Left lobe of liver (tissue), 2 donors: ENCODE measurements around the gene KLHL10. TPM values are rescaled to one million over a fixed set of nuclear protein-coding genes. Genes with fewer than 3 reads are reported as not detected.

ENCODE experiments used
- ATAC-seq: fragments of 200-7000 bp; cut with Tn5 transposase; one replicate; pipeline ENCODE4 v1.9.1; 2020; ENCODE audit warnings: mild to moderate bottlenecking, moderate library complexity
- DNase-seq: peaks from one replicate; pipeline ENCODE4 v3.0.0-alpha.2; 2020; ENCODE audit warnings: low spot score
- total RNA-seq: library from RNA; stranded (reverse); gene quantifications from one replicate; pipeline ENCODE4 v1.2.1, GENCODE V29; 2021
- donor health status: DM: no; HTN: no; CAD: no; lungs with moderate emphysema.
- donor health status: DM: no; HTN: yes; CAD: no.

Gene KLHL10
- total RNA-seq = not detected

- no peak for DNase-seq
- no peak for ATAC-seq
Observed at GRCh38 chr17:41837761-41838538, at the start of gene KLHL10. Gene KLHL10, plus strand, starts transcription at chr17:41837825. Its CDS starts 108 bp downstream, at chr17:41837933.

DNA sequence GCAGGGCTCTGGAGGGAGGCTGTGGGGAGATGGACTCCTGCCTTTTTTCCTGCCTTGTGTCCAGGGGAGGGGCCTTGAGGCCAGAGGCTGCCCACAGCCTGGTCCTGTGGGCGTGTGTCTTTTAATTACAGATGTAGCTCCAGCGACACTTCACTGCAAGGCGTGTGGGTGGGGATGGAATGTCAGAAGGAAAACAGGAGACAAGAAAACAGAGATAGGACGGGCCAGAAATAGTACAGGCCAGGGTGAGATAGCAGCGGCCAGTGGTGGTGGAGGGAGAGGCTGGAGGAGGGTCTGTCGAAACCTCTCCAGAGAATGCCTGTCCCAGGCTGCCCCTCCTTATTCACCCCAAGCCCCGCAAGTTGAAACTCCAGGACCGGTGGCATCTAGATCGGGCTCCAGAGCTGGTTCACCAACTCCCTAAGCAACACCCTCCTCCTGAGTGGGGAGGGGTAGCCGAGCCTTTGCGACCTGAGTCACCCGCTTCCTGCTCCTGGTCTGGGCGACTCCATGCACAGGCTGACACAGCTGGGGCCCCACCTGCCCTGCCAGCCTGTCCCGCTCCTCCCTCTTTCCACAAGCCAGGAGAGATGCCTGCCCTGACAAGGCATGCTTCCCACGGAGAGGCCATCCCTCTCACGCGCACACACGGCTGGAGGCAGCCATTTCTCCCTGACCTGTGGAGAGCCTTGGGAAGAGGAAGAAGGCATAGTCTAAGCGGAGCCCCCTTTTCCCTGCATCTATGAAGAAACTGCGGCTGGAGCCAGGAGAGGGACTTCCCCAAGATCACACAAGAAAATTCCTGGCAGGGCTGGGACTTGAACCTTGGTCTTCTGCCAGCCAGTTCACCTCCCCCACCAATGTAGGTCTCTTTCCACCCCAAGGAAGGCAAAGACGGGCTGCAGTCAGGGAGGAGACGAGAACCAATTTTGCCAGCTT lies 44.5 kb upstream of the KLHL10 start:
- DNase-seq (no peak), ATAC-seq (peak; percentile 33)

DNA sequence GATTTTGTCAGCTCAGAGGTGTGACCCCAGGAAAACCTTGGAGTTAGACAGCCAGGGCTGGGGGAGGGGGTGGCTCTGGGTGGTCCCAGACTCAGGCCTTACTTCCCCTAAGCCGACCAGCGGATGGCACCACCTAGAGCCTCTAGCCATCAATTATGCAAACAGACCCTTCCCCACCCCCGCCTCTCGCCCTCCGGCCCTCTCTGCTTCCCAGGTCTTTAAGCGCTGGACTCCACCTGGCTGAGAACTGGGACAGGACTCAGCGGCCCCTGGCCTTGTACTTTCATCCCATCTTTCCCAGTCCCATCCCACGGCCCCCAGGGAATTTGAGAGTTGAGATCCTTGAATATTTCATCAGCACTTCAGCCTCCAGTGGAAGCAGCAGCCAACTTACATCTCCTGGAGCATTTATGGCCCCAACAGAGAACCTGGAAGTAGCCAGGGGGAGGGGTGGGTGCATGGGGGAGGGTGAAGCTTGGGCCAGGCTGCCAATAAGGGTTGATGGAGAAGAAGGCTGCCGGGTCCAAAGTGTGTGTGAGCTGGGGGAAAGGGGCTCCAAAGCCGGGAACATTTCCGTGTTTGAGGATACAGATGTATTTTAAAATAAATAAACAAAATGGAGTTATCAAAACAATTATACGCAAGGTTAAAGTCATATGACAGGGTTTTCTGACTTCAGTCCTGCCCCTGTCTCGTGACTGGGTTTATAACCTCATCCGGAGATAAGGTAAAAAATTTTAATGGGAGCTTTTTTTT lies 43.7 kb upstream of the KLHL10 start:
- DNase-seq = no peak
- no peak for ATAC-seq

GRCh38 chr17:41794540-41794975 lies 43.1 kb upstream of the KLHL10 start:
- ATAC-seq (no peak), DNase-seq (no peak)

- ATAC-seq = no peak
- no peak for DNase-seq
Observed at GRCh38 chr17:41796121-41796895, 41.3 kb upstream of the KLHL10 start.

GRCh38 chr17:41797377-41797776 lies 40.2 kb upstream of the KLHL10 start:
- ATAC-seq (no peak), DNase-seq (no peak)

DNA sequence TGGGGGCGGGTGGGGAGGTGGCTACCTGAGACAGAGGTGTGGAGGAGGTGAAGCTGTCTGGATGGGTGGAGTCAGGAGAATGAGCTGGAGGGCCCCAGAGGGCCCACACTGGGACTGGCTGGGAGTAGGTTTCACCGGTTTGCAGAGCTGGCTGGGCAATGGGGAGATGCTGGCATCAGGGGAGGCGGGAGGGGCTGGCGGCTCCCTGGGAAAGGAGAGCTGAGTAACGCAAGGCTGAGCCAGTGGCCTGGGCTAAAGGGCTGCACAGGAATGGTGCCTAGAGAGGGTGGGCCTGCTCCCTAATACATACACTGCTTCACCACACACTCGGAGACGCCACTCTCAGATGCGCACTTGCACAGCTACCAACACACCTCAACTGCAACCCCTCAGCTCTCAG lies 38.3 kb upstream of the KLHL10 start:
- no peak for DNase-seq
- ATAC-seq = no peak

GRCh38 chr17:41800601-41801373 lies 36.8 kb upstream of the KLHL10 start:
- DNase-seq (no peak), ATAC-seq (peak; percentile 38)

DNA sequence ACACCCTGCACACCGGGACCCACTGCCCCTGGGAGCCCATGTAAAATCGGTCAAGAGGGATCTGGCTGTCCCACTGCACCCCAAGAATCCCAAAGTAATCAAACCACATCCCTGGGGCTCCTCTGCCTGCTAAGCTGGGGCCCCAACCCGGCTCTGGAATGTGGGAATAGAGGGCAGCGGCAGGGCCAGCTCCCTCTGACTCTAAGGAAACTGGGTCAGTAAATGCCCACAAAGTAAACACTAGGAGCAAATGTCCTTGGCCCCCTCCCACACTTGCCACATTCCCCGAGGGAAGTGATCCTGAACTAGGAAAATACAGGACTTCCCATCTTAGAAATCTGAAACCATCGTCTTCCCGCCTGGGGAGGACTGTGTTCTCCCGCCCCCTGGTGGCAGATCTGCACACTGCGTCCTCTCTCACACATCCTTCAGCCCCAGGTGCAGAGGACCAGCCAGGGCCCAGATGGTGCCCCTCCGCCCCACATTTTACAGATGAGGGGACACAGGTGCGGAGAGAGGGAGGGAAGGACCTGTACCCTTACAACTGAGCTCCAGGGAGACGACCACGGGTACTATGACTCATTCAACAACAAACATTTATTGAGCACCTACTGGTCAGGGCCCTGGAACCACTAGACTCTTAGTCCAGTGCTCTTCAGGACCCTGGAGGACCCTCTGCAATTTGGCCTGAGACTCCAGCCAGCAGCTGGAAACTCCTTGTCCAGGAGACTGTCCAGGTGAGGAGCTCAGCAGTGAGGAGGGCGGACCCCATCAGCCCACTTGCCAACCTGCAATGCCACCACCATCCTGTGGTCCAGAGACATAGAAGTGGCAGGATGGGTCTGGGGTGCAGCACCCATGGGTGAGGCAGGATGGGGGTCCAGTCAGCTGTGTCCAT lies 36.0 kb upstream of the KLHL10 start:
- ATAC-seq (peak; percentile 96), DNase-seq (peak; percentile 81)

- ATAC-seq = no peak
- no peak for DNase-seq
Observed at GRCh38 chr17:41803049-41804020, 34.3 kb upstream of the KLHL10 start.

- DNase-seq = no peak
- ATAC-seq = no peak
Observed at GRCh38 chr17:41806685-41807445, 30.8 kb upstream of the KLHL10 start.

- no peak for DNase-seq
Observed at GRCh38 chr17:41810659-41811548, 26.7 kb upstream of the KLHL10 start.

GRCh38 chr17:41811549-41812380 lies 25.9 kb upstream of the KLHL10 start, which contains the start of gene P3H4:
Gene P3H4, minus strand, starts transcription at chr17:41811949. Its CDS starts 34 bp downstream, at chr17:41811915.
- peak; percentile 80 for DNase-seq
- peak; percentile 95 for ATAC-seq

More at GRCh38 chr17:41810659-41811548, 26.7 kb upstream of the KLHL10 start:
- ATAC-seq = no peak

DNA sequence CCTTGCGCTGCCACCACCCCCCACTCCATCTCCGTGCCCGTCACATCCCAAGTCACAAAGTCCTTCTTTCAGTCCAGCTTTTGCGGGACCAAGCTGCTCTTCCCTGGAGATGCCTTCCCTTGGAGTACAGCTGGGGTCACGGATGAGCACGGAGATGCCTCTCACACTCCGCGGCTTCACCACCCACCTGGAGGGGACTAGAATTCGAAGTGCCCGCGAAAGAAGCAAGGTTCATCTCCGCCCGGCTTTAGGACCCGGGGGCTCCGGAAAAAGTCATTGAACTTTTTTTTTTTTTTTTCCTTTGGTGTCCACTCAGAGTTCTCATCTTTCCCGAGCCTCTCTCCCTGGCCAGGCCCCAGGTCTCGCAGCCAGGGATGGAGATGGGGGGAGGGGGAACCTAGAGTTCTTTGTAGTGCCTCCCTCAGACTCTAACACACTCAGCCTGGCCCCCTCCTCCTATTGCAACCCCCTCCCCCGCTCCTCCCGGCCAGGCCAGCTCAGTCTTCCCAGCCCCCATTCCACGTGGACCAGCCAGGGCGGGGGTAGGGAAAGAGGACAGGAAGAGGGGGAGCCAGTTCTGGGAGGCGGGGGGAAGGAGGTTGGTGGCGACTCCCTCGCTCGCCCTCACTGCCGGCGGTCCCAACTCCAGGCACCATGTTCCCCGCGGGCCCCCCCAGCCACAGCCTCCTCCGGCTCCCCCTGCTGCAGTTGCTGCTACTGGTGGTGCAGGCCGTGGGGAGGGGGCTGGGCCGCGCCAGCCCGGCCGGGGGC lies 25.1 kb upstream of the KLHL10 start, which contains the start of gene FKBP10:
FKBP10 (plus strand) TSS at position 624 of the 771 bp plus-strand sequence; CDS start at position 655, 31 bp downstream.
- ATAC-seq (peak; percentile 6), DNase-seq (no peak)
